Measurements from ENCODE around the gene RALGAPA1. TPM values are rescaled to one million over a fixed set of nuclear protein-coding genes. Genes with fewer than 3 reads are reported as not detected.

RALGAPA1 gene
- total and polyA plus RNA-seq, 2 donors (not counting 1 experiment from before 2014, with no cell fraction given): 7.2 to 34.5 TPM

DNA sequence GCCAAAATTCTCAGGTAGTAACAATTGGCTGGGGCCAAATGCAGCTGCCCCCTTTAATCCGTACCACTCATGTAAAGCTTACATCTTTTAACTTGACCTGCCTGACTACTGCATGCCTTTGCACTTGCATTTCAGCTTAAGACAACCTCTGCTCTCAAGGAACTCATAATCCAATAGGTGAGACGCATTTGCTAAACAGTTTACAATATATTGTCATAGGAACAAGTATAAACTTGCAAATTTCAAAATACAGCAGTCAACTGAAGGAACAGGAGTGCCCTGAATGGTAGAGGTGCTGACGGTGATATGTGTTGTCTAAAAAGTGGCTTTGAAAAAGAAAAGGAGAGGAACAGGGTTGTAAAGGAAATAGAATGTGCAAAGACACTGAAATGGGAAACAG is 13.4 kb upstream of the RALGAPA1 start:
- no peaks in the 10 kb centered on the region for H3K79me2 ChIP-seq (ENCODE audit: control insufficient read depth, insufficient read depth, low read length)
- TF ChIP-seq, protein P1, sequence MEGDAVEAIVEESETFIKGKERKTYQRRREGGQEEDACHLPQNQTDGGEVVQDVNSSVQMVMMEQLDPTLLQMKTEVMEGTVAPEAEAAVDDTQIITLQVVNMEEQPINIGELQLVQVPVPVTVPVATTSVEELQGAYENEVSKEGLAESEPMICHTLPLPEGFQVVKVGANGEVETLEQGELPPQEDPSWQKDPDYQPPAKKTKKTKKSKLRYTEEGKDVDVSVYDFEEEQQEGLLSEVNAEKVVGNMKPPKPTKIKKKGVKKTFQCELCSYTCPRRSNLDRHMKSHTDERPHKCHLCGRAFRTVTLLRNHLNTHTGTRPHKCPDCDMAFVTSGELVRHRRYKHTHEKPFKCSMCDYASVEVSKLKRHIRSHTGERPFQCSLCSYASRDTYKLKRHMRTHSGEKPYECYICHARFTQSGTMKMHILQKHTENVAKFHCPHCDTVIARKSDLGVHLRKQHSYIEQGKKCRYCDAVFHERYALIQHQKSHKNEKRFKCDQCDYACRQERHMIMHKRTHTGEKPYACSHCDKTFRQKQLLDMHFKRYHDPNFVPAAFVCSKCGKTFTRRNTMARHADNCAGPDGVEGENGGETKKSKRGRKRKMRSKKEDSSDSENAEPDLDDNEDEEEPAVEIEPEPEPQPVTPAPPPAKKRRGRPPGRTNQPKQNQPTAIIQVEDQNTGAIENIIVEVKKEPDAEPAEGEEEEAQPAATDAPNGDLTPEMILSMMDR (conservative IDR thresholded peaks at IDR 0.05 in 1 of 2, IDR thresholded peaks at IDR 0.05 in 1 of 2; ENCODE audit: low read depth in 1 of 2, low read length in 2 of 2): no peak
- TF ChIP-seq EZH2 (IDR thresholded peaks at IDR 0.05; ENCODE audit: low read length, missing control alignments): no peak
- H3K4me1 ChIP-seq (ENCODE audit: control insufficient read depth, extremely low read depth, insufficient read depth, low read length): no peaks in the 10 kb centered on the region
- no peaks in the 10 kb centered on the region for H3K27me3 ChIP-seq (ENCODE audit: control insufficient read depth, insufficient read depth, low read length)
- no peak overlapping the region for H3K4me3 ChIP-seq (replicated peaks in 1 of 4; ENCODE audit: control extremely low read depth in 1 of 4, insufficient read depth in 1 of 4, low read depth in 3 of 4, low read length in 4 of 4)
- H2AFZ ChIP-seq (ENCODE audit: low read length): no peak overlapping the region
- H3K36me3 ChIP-seq (ENCODE audit: control insufficient read depth, insufficient read depth, low read length): no peaks in the 10 kb centered on the region
- no peak overlapping the region for H3K27ac ChIP-seq (ENCODE audit: insufficient read depth, low read length)
- no peak for DNase-seq (ENCODE audit: low read depth in 2 of 2)
- no peaks in the 10 kb centered on the region for H3K9me3 ChIP-seq (ENCODE audit: control insufficient read depth, insufficient read depth, low read depth, low read length)
- H4K20me1 ChIP-seq (ENCODE audit: control insufficient read depth, extremely low read depth, insufficient read depth, low read length): no peaks in the 10 kb centered on the region
- no peak overlapping the region for H3K4me2 ChIP-seq (ENCODE audit: extremely low read depth, insufficient read depth, low read length)
- no peak overlapping the region for H3K9ac ChIP-seq (ENCODE audit: insufficient read depth, low read length)

- DNase-seq (ENCODE audit: low read depth in 2 of 2): peak; percentile 14 to 49
- Histone ChIP-seq H3K4me2 (ENCODE audit: extremely low read depth, insufficient read depth, low read length) (no peak overlapping the region), H3K27ac (ENCODE audit: insufficient read depth, low read length) (no peak overlapping the region), H3K9me3 (ENCODE audit: control insufficient read depth, insufficient read depth, low read depth, low read length) (no peaks in the 10 kb centered on the region), H4K20me1 (ENCODE audit: control insufficient read depth, extremely low read depth, insufficient read depth, low read length) (no peaks in the 10 kb centered on the region), H3K9ac (ENCODE audit: insufficient read depth, low read length) (no peak overlapping the region), H3K27me3 (ENCODE audit: control insufficient read depth, insufficient read depth, low read length) (no peaks in the 10 kb centered on the region), H3K79me2 (ENCODE audit: control insufficient read depth, insufficient read depth, low read length) (no peaks in the 10 kb centered on the region), H3K36me3 (ENCODE audit: control insufficient read depth, insufficient read depth, low read length) (no peaks in the 10 kb centered on the region), H3K4me1 (ENCODE audit: control insufficient read depth, extremely low read depth, insufficient read depth, low read length) (no peaks in the 10 kb centered on the region), H3K4me3 (replicated peaks in 1 of 4; ENCODE audit: control extremely low read depth in 1 of 4, insufficient read depth in 1 of 4, low read depth in 3 of 4, low read length in 4 of 4) (no peak overlapping the region), H2AFZ (ENCODE audit: low read length) (no peak overlapping the region)
- TF ChIP-seq, protein P1 (conservative IDR thresholded peaks at IDR 0.05 in 1 of 2, IDR thresholded peaks at IDR 0.05 in 1 of 2; ENCODE audit: low read depth in 1 of 2, low read length in 2 of 2): peak; percentile 87 to 96
- no peak for TF ChIP-seq EZH2 (IDR thresholded peaks at IDR 0.05; ENCODE audit: low read length, missing control alignments)
These were observed 12.7 kb upstream of the RALGAPA1 start for GRCh38 chr14:35821564-35822411.

DNA sequence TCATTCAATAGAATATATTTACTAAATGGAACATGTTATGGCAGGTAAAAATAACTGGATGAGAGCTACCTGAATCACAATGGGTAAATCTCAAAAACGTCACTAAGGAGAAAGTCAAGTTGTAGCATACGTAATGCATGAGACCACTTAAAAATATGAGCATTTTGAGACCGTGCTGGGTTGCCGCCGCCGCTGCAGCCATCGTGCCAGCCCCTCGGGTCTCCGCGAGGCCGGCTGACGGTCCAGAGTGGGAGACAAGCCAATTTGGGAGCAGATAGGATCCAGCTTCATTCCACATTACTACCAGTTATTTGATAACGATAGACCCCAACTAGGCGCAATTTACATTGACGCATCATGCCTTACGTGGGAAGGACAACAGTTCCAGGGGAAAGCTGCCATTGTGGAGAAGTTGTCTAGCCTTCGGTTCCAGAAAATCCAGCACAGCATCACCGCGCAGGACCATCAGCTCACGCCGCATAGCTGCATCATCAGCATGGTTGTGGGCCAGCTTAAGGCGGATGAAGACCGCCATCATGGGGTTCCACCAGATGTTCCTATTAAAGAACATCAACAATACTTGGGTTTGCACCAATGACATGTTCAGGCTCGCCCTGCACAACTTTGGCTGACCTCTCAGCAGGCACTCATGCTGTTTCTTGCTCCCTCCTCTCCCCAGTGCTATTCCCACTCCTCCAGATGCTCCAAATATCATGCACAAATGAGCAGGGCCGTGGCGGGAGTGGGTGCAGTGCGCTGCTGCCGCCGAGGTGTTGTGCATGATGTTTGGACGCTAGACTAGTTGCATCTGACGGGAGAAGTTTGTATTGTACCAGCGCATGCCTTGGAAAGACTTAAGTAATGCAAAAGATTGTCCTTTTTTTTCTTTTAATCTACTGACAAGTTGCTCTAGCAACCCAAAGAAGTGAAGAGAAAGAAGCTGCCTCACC is 10.8 kb upstream of the RALGAPA1 start:
- H3K79me2 ChIP-seq (ENCODE audit: control insufficient read depth, insufficient read depth, low read length): no peaks in the 10 kb centered on the region
- no peaks in the 10 kb centered on the region for H3K9me3 ChIP-seq (ENCODE audit: control insufficient read depth, insufficient read depth, low read depth, low read length)
- H3K4me2 ChIP-seq (ENCODE audit: extremely low read depth, insufficient read depth, low read length): no peak overlapping the region
- TF ChIP-seq EZH2 (IDR thresholded peaks at IDR 0.05; ENCODE audit: low read length, missing control alignments): no peak
- TF ChIP-seq, protein P1 (conservative IDR thresholded peaks at IDR 0.05 in 1 of 2, IDR thresholded peaks at IDR 0.05 in 1 of 2; ENCODE audit: low read depth in 1 of 2, low read length in 2 of 2): no peak
- H3K27me3 ChIP-seq (ENCODE audit: control insufficient read depth, insufficient read depth, low read length): no peaks in the 10 kb centered on the region
- H3K4me1 ChIP-seq (ENCODE audit: control insufficient read depth, extremely low read depth, insufficient read depth, low read length): no peaks in the 10 kb centered on the region
- no peak overlapping the region for H3K4me3 ChIP-seq (replicated peaks in 1 of 4; ENCODE audit: control extremely low read depth in 1 of 4, insufficient read depth in 1 of 4, low read depth in 3 of 4, low read length in 4 of 4)
- H3K36me3 ChIP-seq (ENCODE audit: control insufficient read depth, insufficient read depth, low read length): no peaks in the 10 kb centered on the region
- no peak overlapping the region for H3K27ac ChIP-seq (ENCODE audit: insufficient read depth, low read length)
- no peak for DNase-seq (ENCODE audit: low read depth in 2 of 2)
- no peaks in the 10 kb centered on the region for H4K20me1 ChIP-seq (ENCODE audit: control insufficient read depth, extremely low read depth, insufficient read depth, low read length)
- H3K9ac ChIP-seq (ENCODE audit: insufficient read depth, low read length): no peak overlapping the region
- no peak overlapping the region for H2AFZ ChIP-seq (ENCODE audit: low read length)

Data from fibroblast of lung (primary cell).